ENCODE results near the gene FAM111A.
"Not testable (repeated sequence)": the region's sequence is repeated elsewhere in the genome, so short reads cannot be mapped to it uniquely, and the experiment has no call there.

The FAM111A gene, protein sequence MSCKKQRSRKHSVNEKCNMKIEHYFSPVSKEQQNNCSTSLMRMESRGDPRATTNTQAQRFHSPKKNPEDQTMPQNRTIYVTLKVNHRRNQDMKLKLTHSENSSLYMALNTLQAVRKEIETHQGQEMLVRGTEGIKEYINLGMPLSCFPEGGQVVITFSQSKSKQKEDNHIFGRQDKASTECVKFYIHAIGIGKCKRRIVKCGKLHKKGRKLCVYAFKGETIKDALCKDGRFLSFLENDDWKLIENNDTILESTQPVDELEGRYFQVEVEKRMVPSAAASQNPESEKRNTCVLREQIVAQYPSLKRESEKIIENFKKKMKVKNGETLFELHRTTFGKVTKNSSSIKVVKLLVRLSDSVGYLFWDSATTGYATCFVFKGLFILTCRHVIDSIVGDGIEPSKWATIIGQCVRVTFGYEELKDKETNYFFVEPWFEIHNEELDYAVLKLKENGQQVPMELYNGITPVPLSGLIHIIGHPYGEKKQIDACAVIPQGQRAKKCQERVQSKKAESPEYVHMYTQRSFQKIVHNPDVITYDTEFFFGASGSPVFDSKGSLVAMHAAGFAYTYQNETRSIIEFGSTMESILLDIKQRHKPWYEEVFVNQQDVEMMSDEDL

DNA sequence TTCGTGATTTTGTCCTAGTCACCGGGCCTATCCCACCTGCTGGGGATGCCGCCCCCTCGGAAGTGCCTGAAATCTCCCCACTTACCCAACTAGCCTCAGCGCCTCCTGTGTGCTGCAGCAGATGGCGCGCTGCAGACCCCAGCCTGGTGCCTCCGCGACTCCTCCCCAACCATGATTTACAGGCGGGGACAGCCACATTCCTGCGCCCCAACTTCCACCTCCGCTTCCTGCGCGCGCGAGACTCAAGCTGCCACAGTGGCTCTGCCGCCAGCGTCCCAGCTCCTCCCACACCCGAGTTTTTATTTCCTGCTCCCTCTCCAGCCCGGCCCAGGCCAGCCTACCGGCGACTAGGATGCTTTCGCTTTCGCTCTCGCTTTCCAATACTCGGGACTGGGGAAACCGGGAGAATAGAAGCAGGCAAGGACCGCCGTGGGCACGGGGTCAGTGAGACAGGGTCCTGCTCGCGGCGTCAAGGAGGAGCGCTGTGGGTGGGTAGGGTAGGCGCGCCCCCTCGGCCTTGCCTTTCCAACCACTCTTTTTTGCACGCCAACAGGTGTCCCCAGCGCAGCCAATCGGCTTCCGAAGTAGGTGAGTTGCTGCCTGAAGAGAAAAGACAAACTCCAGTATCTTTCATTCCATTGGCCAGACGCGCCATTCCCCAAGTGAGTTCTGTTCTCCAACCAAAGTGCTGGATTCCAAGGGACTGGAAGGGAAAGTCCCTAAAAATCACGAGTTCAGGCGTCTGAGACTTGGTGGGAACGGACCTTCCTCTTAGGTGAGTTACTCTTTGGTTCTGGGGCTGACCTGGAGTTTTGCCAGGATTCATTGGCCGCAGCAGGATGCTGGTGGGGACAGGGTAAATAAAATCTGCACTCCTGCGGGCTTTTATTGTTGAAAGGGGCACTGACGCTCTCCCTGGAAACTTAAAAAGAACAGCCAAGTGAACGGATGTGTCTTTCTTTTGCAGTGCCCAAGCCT, at the start of gene FAM111A:
Gene FAM111A, plus strand, starts transcription at position 327 of the 978 bp plus-strand sequence. CDS start 6,017 bp downstream, outside the sequence.
- peaks cover 19% of the 10 kb centered on the region for H3K4me1 ChIP-seq (ENCODE audit: low read length)
- H3K4me3 ChIP-seq (ENCODE audit: low read length): peak within 1 kb of the TSS; percentile 89
- no peak for TF ChIP-seq EZH2phosphoT487 (IDR thresholded peaks at IDR 0.05; ENCODE audit: low read length)
- TF ChIP-seq, protein P1, sequence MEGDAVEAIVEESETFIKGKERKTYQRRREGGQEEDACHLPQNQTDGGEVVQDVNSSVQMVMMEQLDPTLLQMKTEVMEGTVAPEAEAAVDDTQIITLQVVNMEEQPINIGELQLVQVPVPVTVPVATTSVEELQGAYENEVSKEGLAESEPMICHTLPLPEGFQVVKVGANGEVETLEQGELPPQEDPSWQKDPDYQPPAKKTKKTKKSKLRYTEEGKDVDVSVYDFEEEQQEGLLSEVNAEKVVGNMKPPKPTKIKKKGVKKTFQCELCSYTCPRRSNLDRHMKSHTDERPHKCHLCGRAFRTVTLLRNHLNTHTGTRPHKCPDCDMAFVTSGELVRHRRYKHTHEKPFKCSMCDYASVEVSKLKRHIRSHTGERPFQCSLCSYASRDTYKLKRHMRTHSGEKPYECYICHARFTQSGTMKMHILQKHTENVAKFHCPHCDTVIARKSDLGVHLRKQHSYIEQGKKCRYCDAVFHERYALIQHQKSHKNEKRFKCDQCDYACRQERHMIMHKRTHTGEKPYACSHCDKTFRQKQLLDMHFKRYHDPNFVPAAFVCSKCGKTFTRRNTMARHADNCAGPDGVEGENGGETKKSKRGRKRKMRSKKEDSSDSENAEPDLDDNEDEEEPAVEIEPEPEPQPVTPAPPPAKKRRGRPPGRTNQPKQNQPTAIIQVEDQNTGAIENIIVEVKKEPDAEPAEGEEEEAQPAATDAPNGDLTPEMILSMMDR (IDR thresholded peaks at IDR 0.05; ENCODE audit: low read length): peak; percentile 55
- no peaks in the 10 kb centered on the region for H4K20me1 ChIP-seq (ENCODE audit: insufficient read depth, low read length)
- peaks cover 30% of the 10 kb centered on the region for H3F3A ChIP-seq (ENCODE audit: insufficient read depth, low read length)
- H3K9me2 ChIP-seq (replicated peaks; ENCODE audit: insufficient read depth, low read length): no peaks in the 10 kb centered on the region
- no peaks in the 10 kb centered on the region for H3K9me3 ChIP-seq (replicated peaks; ENCODE audit: insufficient read depth, low read length)
- H3K4me2 ChIP-seq (ENCODE audit: low read depth, low read length): peak within 1 kb of the TSS; percentile 95
- no peaks in the 10 kb centered on the region for H3K27me3 ChIP-seq (replicated peaks; ENCODE audit: insufficient read depth, low read length)
- peak; percentile 88 for DNase-seq
- no peaks in the 10 kb centered on the region for H3K36me3 ChIP-seq (replicated peaks; ENCODE audit: insufficient read depth, low read length)
- H3K9ac ChIP-seq (ENCODE audit: low read length): peak within 1 kb of the TSS; percentile 87
- H2AFZ ChIP-seq (ENCODE audit: low read length): peak within 1 kb of the TSS; percentile 89
- H3K79me2 ChIP-seq (ENCODE audit: low read length): peaks cover 45% of the 10 kb centered on the region
- peak within 1 kb of the TSS; percentile 88 for H3K27ac ChIP-seq (ENCODE audit: low read length)

DNA sequence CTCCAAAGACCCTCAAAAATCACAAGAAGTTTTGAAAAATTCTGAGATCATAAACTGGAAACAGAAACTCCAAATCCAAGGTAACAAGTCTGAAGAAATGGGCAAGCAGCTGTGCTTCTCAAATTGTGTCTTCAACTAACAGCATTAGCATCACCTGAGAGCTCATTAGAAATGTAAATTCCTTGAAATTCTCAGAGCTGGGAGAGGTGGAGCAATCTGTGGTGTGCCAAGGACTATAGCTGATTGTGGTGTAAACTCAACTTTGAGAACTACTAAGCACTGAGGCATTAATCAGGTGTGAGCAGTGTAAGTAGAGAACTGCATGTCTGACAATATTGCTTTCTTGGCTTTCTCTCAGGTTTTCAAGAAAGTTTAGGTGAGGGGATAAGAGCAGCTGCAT, 49.1 kb upstream of the FAM111A start:
- not testable (repeated sequence) for H3K4me3 ChIP-seq (ENCODE audit: low read length); H3K27ac ChIP-seq (ENCODE audit: low read length); H3K9ac ChIP-seq (ENCODE audit: low read length); DNase-seq; H3K9me2 ChIP-seq (replicated peaks; ENCODE audit: insufficient read depth, low read length); H2AFZ ChIP-seq (ENCODE audit: low read length); H3K79me2 ChIP-seq (ENCODE audit: low read length); H3K4me2 ChIP-seq (ENCODE audit: low read depth, low read length); H3K27me3 ChIP-seq (replicated peaks; ENCODE audit: insufficient read depth, low read length); H3K36me3 ChIP-seq (replicated peaks; ENCODE audit: insufficient read depth, low read length); H3K9me3 ChIP-seq (replicated peaks; ENCODE audit: insufficient read depth, low read length); H4K20me1 ChIP-seq (ENCODE audit: insufficient read depth, low read length)
- Histone ChIP-seq H3F3A (ENCODE audit: insufficient read depth, low read length) (peaks cover 13% of the 10 kb centered on the region), H3K4me1 (ENCODE audit: low read length) (peaks cover 11% of the 10 kb centered on the region)

DNA sequence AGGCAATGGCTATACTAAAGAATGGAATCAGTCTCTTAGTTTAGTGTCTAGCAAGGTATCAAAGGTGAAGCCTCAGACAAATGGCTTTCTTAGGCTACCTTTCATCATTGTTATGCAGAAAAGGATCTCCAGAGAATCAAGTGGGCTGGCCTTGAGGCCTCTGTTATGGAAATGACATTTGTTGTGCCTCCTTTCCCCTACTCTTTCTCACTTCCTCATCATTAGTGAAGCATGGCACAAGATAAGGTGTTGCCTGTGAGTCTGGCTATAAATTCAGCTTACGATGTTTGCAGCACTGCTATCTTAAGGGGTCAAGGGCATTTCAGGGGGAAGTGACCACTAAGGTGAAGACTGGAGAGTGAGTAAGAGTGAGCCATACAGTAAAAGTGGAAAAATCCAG, 47.4 kb upstream of the FAM111A start:
- H3K4me3 ChIP-seq (ENCODE audit: low read length); H3K9me2 ChIP-seq (replicated peaks; ENCODE audit: insufficient read depth, low read length); H3K36me3 ChIP-seq (replicated peaks; ENCODE audit: insufficient read depth, low read length); H3K27ac ChIP-seq (ENCODE audit: low read length); H3K4me2 ChIP-seq (ENCODE audit: low read depth, low read length); H3K27me3 ChIP-seq (replicated peaks; ENCODE audit: insufficient read depth, low read length); H4K20me1 ChIP-seq (ENCODE audit: insufficient read depth, low read length); DNase-seq; H2AFZ ChIP-seq (ENCODE audit: low read length); H3K9me3 ChIP-seq (replicated peaks; ENCODE audit: insufficient read depth, low read length); H3K9ac ChIP-seq (ENCODE audit: low read length); H3K79me2 ChIP-seq (ENCODE audit: low read length): not testable (repeated sequence)
- Histone ChIP-seq H3K4me1 (ENCODE audit: low read length) (peaks cover 17% of the 10 kb centered on the region), H3F3A (ENCODE audit: insufficient read depth, low read length) (peaks cover 13% of the 10 kb centered on the region)

DNA sequence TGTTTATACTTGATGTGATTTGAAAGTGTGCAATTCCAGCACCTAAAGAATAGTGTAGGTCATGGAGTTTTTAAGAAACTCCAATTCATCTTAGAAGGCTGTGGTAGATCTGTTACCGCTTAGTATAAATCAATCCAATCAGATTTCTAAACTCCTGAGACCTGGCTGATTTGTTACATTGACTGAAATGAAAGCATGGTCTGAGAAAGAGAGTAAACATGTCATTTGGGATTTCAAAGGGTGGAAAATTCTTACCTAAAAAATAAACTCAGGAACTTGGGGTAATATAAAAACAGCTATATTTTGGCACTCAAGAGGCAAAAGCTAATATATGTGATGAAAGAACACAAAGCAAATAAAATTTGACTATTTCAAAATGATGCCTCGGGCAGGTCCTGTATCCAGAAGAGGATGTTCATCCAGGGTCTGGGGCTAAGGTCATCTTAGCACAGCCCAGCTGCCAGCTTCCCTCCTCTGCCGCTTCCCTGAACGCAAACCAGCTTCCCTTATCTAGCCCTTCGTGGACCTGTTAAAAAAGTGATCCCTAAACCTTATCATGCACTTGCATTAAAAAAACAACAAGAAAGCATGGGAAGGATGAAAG, 46.6 kb upstream of the FAM111A start:
- peaks cover 13% of the 10 kb centered on the region for H3F3A ChIP-seq (ENCODE audit: insufficient read depth, low read length)
- H4K20me1 ChIP-seq (ENCODE audit: insufficient read depth, low read length); H3K27me3 ChIP-seq (replicated peaks; ENCODE audit: insufficient read depth, low read length); H3K9ac ChIP-seq (ENCODE audit: low read length); H3K9me2 ChIP-seq (replicated peaks; ENCODE audit: insufficient read depth, low read length); H2AFZ ChIP-seq (ENCODE audit: low read length); H3K9me3 ChIP-seq (replicated peaks; ENCODE audit: insufficient read depth, low read length); H3K4me3 ChIP-seq (ENCODE audit: low read length); H3K27ac ChIP-seq (ENCODE audit: low read length); H3K36me3 ChIP-seq (replicated peaks; ENCODE audit: insufficient read depth, low read length); H3K79me2 ChIP-seq (ENCODE audit: low read length); H3K4me2 ChIP-seq (ENCODE audit: low read depth, low read length); DNase-seq: not testable (repeated sequence)
- H3K4me1 ChIP-seq (ENCODE audit: low read length): peaks cover 17% of the 10 kb centered on the region
